ENCODE results near the gene BRCC3.

GRCh38 chrX:155105919-155106318, 34.6 kb downstream of the BRCC3 start:
- TF ChIP-seq, protein P1, sequence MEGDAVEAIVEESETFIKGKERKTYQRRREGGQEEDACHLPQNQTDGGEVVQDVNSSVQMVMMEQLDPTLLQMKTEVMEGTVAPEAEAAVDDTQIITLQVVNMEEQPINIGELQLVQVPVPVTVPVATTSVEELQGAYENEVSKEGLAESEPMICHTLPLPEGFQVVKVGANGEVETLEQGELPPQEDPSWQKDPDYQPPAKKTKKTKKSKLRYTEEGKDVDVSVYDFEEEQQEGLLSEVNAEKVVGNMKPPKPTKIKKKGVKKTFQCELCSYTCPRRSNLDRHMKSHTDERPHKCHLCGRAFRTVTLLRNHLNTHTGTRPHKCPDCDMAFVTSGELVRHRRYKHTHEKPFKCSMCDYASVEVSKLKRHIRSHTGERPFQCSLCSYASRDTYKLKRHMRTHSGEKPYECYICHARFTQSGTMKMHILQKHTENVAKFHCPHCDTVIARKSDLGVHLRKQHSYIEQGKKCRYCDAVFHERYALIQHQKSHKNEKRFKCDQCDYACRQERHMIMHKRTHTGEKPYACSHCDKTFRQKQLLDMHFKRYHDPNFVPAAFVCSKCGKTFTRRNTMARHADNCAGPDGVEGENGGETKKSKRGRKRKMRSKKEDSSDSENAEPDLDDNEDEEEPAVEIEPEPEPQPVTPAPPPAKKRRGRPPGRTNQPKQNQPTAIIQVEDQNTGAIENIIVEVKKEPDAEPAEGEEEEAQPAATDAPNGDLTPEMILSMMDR (IDR thresholded peaks at IDR 0.05; ENCODE audit: poor library complexity), result no peak
- TF ChIP-seq EZH2 (IDR thresholded peaks at IDR 0.05; ENCODE audit: borderline replicate concordance) (no peak), EZH2phosphoT487 (IDR thresholded peaks at IDR 0.05; ENCODE audit: low read depth, severe bottlenecking, unreplicated experiment) (no peak)
